Liver (tissue), 3 donors: Measurements from ENCODE around the gene LRRFIP2.

Source experiments
- SP1 ChIP-seq: IDR thresholded peaks from 2 replicates; pipeline ENCODE4 v1.6.1; 2018; ENCODE audit warnings: antibody characterized with exemption, mild to moderate bottlenecking
- TF ChIP-seq, protein P1 (sequence below): fragments of 150-350 bp; IDR thresholded peaks from 2 replicates; pipeline ENCODE4 v1.5.1; 2017; ENCODE audit warnings: improper control_type of control experiment, low read depth, low read length; ENCODE audit not compliant: missing input control
- TF ChIP-seq, protein P2 (sequence below): IDR thresholded peaks from 2 replicates; pipeline ENCODE4 v1.6.1; 2016; ENCODE audit warnings: antibody characterized with exemption
- TF ChIP-seq, protein P3 (sequence below): IDR thresholded peaks from 2 replicates; pipeline ENCODE4 v1.6.1; 2016; ENCODE audit warnings: antibody characterized with exemption, mild to moderate bottlenecking
- donor health status: healthy.
- donor health status: healthy.

DNA sequence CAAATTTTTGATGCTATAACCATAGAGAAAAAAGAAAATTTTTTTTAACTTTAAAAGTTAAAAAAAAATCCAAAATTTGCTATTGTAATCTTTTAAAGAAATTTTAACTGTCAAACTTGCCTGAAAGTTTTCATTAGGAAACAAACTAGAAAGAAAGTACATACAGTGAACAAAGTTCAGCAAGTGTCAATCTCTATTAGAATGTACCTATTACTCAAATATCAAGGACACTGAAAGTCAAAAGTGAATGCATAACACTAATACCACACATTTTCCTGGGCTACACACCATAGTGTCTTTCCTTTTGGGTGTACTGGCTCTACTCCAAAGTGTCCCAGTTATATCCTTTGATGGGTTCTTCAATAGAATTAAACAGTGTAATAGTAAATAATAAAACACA, 56.8 kb downstream of the LRRFIP2 start:
- TF ChIP-seq, protein P1, sequence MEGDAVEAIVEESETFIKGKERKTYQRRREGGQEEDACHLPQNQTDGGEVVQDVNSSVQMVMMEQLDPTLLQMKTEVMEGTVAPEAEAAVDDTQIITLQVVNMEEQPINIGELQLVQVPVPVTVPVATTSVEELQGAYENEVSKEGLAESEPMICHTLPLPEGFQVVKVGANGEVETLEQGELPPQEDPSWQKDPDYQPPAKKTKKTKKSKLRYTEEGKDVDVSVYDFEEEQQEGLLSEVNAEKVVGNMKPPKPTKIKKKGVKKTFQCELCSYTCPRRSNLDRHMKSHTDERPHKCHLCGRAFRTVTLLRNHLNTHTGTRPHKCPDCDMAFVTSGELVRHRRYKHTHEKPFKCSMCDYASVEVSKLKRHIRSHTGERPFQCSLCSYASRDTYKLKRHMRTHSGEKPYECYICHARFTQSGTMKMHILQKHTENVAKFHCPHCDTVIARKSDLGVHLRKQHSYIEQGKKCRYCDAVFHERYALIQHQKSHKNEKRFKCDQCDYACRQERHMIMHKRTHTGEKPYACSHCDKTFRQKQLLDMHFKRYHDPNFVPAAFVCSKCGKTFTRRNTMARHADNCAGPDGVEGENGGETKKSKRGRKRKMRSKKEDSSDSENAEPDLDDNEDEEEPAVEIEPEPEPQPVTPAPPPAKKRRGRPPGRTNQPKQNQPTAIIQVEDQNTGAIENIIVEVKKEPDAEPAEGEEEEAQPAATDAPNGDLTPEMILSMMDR, result no peak
- no peak for TF ChIP-seq SP1
- TF ChIP-seq, protein P2, sequence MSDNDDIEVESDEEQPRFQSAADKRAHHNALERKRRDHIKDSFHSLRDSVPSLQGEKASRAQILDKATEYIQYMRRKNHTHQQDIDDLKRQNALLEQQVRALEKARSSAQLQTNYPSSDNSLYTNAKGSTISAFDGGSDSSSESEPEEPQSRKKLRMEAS, result no peak
- TF ChIP-seq, protein P3, sequence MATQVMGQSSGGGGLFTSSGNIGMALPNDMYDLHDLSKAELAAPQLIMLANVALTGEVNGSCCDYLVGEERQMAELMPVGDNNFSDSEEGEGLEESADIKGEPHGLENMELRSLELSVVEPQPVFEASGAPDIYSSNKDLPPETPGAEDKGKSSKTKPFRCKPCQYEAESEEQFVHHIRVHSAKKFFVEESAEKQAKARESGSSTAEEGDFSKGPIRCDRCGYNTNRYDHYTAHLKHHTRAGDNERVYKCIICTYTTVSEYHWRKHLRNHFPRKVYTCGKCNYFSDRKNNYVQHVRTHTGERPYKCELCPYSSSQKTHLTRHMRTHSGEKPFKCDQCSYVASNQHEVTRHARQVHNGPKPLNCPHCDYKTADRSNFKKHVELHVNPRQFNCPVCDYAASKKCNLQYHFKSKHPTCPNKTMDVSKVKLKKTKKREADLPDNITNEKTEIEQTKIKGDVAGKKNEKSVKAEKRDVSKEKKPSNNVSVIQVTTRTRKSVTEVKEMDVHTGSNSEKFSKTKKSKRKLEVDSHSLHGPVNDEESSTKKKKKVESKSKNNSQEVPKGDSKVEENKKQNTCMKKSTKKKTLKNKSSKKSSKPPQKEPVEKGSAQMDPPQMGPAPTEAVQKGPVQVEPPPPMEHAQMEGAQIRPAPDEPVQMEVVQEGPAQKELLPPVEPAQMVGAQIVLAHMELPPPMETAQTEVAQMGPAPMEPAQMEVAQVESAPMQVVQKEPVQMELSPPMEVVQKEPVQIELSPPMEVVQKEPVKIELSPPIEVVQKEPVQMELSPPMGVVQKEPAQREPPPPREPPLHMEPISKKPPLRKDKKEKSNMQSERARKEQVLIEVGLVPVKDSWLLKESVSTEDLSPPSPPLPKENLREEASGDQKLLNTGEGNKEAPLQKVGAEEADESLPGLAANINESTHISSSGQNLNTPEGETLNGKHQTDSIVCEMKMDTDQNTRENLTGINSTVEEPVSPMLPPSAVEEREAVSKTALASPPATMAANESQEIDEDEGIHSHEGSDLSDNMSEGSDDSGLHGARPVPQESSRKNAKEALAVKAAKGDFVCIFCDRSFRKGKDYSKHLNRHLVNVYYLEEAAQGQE, result no peak
